Uterus (tissue), 2 donors: ENCODE results near the gene LYPD6.

Experiments used
- CTCF ChIP-seq, 4 experiments: fragments of 200-600 bp in 2 of 4; fragments of 450-650 bp in 2 of 4; sonication (generic) in 2 of 4; IDR thresholded peaks; one replicate each; pipeline ENCODE4 v1.5.1; 2016 to 2019; ENCODE audit warnings: antibody characterized with exemption in 4 of 4, mild to moderate bottlenecking in 2 of 4, moderate library complexity in 1 of 4
- POLR2A ChIP-seq, 2 donors: fragments of 450-650 bp; IDR thresholded peaks; one replicate each; pipeline ENCODE4 v1.6.1; 2016; ENCODE audit warnings: antibody characterized with exemption in 2 of 2, mild to moderate bottlenecking in 1 of 2, moderate library complexity in 1 of 2

DNA sequence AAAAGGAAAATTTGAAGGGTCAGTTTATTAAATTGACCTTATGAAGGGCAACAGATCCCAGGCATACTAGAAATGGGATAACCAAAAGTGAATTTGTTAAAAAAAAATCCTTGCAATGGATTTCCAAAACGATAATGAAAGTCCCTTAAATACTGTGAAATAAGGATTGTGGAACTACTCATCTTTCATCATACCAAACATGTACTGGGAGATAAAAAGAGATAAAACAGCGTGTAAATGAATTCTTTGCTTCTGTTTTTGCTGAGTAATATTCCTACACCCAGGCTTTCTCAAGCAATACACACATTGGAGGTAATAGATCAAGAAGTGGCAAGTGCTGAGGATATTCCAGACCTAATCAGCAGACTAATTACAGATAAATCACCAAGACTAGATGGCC lies 3.8 kb downstream of the LYPD6 start:
- no peak for TF ChIP-seq CTCF (IDR thresholded peaks at IDR 0.05)
- no peak for TF ChIP-seq POLR2A (IDR thresholded peaks at IDR 0.05)
